ENCODE results near the gene SAPCD2.
"Not testable (repeated sequence)": the region's sequence is repeated elsewhere in the genome, so short reads cannot be mapped to it uniquely, and the experiment has no call there.

The SAPCD2 gene

DNA sequence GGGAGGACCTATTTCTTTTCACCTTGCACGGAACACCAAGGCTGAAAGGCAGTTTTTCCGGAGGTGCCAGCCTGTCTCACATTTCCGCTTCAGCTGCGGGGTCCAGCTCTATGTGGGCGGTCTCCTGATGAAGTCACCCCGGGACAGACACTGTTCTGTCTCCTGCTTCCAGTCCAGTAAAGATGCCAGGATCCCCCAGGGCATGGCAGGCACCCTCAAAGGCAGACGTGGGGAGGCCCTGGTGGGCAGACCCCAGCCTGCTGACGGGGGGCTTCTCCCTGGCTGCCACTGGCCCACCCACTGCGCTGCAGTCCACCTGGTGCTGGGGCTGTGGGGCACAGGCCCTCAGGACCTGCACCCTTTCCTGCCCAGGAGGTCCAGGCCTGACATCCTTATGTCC is 7.6 kb downstream of the SAPCD2 start:
- DNase-seq = not testable (repeated sequence)

DNA sequence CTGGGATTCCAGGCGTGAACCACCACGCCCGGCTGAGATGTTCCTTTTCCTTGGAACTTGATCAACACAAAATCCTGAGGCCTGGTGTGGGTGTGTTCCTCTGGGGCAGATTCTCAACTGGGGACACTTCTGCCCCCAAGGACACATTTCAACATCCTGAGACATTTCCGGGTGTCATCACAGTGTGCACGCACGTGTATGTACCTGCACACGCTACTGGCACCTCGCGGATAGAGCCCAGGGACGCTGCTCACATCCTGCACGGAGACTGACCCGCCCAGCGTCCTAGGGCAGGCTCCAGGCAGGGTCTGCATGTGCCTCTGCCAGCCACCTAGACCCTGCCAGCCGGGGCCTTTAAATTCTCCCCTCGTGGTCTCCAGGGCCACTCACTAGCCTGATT is 8.0 kb downstream of the SAPCD2 start:
- DNase-seq = no peak

DNA sequence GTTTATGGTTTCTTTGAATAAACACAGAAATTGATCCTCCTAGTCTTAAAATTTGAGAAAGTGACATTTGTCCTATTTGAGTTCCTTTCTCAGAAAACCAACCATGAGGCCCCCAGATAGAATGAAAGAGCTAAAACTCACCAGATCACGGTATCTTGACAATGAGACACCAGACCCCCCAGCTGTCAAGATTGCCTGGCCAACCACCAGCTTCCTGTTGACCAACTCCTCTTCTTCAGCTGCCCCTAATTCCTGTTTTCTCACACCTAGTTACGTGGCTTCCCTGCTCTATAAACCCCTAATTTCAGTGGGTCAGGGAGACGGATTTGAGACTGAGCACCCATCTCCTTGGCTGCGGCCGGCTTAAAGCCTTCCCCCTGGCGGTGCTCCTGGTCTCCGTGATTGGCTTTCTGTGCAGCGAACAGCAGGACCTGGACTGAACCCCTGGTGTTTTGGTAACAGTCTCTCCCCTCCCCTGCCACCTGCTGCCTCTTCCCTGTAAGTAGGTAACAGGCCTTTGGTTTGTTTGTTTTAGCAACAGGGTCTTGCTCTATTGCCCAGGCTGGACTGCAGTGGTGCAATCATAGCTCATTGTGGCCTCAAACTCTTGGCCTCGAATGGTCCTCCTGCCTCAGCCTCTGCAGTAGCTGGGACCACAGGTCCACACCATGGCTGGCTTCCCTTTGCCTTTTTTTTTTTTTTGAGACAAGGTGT is 11.7 kb downstream of the SAPCD2 start:
- DNase-seq = no peak

DNA sequence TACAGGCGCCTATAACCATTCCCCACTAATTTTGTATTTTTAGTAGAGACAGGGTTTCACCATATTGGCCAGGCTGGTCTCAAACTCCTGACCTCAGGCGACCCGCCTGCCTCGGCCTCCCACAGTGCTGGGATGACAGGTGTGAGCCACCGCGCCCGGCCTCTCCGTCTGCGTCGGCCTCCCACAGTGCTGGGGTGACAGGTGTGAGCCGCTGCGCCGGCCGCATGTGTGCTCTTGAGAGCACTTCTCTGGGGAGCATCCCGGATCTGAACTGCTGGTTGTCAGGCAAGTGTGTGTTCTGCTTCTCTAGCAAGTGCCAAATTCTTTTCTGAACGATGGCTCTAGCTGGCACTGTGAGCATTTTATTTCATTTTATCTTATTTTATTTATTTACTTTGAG is 12.8 kb downstream of the SAPCD2 start:
- DNase-seq = no peak

DNA sequence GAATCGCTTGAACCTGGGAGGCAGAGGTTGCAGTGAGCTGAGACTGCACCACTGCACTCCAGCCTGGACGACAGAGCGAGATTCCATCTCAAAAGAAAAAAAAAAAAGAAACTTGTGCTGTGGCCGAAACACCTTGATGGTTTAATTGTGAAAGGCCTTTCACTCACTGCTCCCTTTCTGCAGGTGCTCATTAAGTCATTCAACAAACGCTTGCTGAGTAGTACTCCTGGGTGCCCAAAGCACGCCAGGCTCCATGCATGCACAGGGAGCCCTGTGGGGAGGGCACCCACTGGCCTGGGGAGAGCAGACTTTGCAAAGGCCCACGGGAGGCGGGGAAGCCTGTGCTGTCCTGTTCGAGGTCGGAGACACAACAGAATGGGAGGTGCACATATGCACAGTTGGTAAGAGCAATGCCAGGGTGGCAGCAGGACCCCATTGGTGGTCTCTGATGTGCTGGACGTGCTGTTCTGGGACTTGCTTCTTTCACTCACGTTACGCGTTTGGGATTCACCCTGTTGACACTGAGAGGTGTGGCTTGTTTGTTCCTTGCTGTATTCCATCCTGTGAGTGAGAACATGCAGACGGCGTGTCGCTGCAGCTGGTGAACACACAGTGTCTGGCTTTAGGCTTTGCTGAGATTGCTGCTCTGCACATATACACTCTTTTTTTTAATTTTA is 13.5 kb downstream of the SAPCD2 start:
- no peak for DNase-seq

DNA sequence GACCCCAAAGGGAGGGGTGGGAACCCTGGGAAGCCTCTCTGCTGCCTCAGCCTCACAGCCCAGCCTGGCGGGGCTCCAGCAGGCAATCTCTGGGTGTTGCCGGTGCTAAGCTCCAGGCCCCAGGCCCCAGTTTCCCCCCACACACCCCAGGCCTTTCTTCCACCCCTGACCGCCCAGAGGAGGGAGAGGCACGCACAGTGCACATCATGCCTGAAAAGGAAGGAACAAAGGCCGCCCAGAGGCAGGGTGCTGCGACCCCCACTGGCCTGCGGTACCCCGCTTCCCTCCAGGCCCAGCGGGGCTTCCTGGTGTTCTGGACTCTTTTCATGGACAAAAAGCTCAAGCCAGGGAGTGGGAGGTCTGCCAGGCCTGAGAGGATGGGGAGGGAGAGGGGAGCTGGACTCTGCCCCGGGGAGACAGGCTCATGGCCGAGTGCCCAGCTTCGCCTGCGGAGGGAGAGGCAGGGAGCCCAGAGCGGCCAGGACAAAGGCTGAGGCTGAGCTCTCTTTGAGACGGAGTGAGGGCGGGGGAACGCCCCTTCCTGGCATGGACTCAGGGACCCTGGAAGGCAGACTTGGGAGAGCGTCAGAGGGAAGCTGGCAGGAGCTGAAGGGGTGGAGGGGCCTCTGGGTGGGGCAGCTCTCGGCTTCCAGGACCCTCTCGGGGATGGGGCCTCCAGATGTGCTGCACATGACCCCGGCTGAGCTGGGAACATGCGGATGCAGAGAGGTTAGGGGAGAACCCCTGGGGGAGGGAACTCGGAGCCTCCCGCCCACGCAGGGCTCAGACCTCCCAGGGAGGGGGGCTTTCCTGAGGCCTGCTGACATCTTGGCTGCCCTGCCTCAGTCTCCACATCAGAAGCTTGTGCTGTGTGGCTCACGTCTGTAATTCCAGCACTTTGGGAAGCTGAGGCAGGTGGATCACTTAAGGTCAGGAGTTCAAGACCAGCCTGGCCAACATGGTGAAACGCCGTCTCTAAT is 14.7 kb downstream of the SAPCD2 start:
- DNase-seq = no peak

DNA sequence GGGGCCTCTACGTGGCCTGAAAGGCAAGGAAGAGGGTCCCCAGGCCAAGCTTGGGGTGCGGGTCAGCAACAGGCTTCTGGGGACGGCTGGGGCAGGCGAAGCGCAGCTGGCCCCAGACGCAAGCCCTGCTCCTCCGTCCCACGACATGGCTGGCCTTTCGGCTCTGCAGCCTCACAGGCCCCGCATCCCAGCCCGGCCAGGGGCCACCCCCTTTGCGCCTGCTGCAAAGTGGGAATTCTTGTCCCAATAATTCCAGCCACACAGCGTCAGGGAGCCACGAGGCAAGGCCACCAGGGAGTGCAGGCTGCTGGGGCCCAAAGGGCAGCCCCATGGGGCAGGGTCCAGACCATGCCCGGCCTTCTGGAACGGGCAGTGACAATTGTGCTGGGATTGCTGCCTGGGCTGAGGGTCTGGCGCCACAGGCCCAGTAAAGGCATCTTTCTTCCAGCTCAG is 15.4 kb downstream of the SAPCD2 start:
- no peak for DNase-seq

DNA sequence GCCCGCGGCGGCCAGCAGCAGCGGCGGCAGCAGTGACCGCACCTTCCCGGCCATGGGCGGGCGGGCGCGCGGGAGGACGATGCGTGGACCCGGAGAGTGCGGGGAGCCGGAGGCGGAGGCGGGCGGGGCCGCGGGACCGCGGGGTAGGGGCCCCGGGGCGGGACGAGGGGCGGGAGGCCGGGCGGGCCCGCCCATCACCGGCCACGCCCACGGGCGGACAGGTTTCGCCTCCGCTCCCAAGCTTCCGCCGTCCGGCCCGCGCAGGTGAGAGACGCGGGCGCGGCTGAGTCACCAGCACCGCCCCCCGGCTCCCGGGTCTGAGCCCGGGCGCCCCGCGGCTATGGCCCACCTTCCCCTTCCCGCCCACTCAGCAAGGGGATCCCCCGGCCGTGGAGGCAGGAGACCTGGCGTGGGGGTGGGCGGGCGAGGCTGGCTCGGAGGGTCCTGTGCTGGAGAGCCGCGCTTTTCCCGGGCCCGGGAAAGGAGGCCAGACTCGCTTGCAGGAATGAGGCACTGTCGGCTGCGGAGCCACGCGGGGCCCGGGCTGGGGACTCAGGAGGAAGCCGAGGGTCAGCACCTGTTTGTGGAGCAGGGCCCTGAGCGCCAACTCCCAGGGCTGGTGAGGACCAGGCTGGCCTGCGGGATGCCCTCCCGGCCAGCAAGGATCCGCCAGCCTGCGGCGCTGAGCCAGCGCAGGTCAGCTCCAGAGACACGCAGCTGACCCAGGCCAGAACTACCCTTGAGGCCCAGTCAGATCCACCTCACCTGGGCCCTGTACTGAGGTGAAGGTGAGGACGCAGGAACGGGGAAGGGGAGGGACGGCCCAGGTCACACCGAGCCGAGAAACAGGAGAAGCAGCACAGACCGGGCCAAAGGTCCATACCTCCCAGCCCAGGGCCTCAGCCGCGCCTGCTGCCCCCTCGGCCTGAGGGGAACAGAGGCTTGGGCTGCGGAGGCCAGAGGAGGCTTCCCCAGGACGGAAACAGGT is 16.1 kb downstream of the SAPCD2 start, which contains the start of gene ENTPD2:
Gene ENTPD2 (minus strand): TSS at position 118 of the 988 bp plus-strand sequence. CDS start 64 bp downstream, at position 54.
- DNase-seq = no peak

DNA sequence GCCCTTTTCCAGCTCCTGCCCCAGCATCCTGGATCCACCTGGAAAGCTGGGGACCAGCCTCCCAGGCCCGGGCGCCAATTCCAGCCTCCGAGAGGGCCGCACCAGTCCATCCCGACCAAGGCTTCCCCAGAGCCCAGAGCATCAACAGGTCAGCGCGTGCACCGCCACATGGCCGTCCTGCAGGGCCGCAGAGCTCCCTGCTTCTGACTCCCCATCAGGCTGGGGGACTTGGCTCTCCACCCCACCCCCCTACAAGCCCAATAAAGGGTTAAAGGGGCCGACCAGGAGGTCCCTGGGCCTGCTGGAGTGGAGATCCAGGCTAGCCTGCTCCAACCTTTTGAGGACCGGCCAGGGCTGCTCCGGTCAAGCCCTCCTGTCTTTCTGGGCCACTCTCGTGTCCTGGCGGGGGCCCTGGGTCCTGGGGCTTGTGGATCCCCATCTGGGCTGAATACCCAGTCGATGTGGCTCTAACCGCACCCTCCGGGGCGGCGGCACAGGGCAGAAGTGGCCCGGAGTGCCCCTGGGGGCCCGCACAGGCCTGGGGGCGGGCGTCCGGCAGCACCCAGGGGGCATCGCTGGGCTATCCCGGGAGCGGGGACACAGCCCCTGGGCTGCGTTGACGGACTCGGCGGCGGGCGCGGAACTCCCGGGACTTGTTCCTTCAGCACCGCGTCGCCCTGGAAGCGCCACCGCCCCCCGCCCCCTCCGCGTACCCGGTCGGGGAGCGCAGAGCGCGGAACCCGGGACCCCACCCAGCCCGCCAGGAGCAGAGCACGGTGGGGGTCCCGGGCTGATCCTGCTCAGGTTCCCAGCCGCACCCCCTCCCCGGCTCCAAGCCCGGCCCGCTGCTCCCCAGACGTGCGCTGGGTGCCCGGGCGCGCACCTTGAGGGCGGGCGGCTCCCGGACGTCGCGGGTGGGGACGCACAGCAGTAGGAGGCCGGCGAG is 17.1 kb downstream of the SAPCD2 start:
- DNase-seq = no peak

DNA sequence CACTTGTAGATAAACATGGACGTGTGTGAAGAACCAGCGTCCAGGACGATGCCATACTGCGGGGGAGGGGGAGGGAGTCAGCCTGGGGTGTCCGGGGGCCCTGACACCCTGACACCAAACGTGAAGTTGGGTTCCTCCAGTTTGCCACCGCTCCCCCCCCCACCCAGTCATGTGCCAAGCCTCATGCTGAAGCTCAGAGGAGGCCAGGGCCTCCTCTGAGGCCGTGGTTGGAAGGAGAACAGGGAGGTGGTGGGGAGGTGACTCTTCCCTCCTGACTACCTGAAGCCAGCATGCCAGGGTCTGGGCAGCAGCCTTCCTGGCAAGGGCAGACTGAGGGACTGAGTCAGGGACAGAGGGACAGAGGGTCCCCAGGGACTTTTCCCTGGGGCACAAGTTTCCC is 18.1 kb downstream of the SAPCD2 start:
- DNase-seq = no peak

DNA sequence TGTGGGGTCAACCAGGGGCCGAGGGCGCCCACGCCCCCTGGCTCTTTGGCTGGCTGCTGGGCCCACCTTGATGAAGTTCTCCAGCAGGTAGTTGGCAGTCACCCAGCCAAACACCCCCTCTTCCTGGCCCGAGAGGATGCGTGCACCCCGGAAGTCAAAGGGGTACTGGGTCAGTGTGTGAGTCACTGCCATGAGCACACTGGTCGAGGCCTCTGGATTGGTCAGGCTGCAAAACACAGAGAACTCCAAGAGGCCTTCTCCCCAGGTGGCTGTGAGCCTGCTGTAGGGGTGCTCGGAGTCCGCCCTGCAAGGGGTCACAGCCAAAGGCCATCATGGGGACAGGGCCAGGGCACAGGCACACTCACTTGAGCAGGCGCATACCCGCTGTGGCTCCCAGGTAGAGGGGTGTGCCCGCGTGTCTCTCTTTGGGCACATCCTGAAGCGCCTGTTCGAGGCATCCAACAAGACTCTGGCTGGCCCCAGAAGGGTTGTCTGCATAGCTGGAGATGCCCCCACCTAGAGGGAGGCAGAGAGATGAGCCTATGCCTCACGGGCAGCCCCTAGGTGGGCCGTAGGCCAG is 19.1 kb downstream of the SAPCD2 start:
- DNase-seq = no peak

DNA sequence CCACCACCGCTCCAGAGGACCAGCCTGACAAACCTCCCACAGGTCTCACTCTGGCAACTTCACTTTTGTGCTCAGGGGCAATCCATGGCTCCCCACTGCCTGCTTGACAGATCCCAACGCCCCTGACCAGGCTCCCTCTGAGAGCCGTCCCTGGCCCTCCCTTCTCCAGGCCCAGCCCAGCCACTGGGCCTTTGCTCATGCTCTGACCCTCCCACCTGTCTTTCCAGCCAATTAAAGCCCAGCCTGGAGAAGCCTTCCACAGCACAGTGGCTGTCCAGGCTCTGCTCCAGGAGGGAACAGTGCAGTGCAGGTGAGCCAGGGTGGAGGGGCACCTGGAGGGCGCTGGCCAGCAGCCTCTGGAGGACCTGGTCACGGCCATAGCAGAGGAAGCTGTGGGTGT is 19.8 kb downstream of the SAPCD2 start:
- DNase-seq = no peak

DNA sequence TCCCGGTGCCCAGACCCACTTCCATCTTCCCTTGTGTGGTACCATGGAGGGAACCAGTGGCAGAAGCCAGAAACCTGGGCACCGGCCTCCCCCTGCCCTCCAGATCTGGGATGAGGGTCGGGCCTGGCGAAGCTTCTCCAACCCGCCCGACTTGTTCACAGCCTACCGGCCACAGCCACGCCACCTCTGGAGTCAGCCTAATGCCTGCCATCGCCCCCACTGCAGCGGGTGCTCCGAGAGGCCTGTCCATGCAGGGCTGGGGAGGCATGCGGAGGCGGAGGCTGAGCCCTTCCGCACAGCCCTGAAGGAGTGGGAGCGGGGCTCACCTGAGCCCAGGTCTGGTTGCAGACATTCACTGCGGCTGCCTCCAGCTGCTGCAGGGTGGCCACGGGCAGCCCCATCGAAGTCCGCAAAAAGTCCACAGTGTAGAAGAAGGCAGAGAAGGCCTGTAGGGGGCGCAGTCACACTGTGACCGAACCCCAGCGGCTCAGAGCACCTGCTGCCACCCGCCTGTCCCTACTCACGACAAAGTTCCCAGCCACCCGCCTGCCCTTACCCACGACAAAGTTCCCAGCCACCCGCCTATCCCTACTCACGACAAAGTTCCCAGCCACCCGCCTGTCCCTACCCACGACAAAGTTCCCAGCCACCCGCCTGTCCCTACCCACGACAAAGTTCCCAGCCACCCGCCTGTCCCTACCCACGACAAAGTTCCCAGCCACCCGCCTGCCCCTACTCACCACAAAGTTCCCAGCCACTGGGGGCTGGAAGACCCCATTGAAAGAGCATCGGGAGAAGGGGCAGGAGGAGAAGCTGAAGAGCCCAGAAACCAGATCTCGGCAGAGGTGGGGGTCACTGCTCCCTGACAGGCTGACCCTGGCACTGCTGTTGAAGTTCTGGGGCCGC is 20.6 kb downstream of the SAPCD2 start:
- peak; percentile 53 for DNase-seq

DNA sequence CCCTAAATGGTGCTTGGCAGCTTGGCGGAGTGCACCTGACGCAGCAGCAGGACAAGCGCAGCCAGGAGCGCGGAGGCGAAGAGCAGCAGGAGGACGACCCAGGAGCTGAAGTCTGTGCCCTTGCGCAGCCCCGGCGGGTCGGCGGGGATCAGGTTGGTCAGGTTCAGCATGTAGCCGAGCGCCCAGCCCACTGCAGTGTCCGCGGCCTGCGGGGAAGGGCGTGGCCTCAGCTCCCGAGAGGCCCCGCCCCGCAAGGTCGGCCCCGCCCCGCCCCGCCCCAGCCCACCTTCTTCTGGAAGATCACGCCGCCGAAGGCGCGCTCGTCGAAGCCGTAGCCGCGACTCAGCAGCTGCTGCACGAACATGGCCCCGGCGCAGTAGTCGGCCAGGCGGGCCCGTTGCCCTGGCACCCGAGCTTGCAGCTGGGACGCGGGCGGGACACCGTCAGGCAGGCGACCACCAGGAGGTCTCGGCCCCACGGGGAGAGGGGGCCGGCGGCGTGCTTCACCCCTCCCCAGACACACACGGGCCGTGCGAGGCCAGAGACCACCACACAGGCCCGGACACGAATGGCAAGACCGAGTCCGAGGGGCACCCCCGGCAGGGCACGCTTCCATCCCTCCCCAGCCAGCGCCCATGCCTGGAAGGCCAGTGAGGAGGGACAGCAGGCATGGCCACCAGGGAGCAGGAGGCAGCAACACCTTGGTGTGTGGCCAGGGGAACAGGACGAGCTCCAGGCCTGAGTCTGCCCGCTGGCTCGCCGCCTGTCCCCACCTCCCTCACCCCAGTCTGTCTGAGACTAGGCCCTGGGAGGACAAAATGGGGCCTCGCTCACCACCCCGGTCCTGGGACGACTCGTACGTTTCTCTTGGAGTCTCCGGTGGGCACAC is 21.5 kb downstream of the SAPCD2 start:
- no peak for DNase-seq

DNA sequence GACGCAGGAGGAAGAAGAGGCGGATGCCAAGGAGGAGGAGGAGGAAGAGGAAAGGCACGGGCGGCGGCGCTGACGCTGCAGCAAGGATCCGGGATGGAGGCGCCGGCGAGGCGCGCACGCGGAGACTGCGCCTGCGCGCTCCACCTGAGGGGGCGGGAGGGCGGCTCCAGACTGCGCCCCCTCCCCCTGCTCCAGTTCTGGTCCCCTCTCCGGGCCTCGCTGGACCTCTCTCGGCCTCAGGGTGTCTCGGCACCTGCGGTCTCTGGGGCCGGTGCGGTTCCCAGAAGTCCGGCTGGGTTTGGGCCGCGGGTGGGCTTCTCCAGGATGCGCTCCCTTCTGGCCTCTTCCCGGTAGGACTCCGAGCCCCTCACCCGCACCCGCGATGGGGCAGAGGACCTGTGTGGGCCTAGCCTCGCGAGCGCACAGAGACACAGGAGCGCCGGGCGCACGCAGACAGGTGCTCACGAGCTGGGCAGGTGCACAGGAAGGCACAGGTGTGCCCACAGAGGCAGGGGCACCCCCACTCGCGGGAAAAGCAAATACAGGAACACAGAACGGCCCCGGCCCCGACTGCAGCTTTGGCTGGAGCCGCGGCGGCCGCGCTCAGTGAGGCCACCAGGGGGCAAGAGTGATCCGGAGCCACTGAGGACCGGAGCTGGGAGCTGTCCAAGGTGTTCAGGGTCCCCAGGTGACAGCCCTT is 24.1 kb downstream of the SAPCD2 start, which contains the start of gene NPDC1:
Gene NPDC1 (minus strand): TSS at position 90 of the 700 bp plus-strand sequence. CDS start 188 bp downstream, outside the sequence.
- peak; percentile 78 for DNase-seq

DNA sequence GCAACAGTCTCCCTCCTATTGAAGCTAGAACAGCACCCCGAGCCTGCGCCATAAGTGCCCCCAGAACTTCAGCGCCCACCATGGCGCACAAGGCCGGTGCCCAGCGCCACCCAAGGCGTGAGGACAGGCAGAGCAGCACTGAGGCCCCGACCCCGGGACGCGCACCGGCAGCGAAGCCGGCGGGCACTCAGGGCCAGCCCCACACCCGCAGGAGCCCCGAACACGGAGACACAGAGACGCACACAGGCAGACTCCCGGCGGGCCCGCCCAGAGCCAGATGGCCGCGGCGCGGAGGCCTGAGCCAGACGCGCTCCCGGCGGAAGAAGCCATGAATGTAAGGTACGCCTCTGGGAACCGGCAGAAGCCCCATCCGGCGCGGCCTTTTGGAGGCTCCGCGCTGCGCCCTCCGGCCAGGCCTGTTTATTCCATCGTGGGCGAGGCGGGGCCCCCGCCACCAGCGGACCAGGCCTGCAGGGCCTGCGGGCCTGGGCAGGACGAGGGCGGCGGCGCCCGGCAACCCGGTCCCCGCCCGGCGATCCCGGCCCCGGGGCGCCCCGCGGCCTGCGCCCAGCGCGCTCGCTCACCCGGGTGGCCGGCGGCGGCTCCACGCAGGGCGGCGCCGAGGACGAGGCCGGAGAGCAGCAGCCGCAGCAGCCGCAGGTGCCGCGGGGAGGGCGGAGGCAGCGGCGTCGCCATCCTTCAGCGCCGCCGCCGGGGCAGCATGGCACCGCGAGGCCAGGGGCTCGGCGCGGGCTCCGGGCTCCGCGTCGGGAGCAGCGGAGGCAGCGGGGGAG is 24.9 kb downstream of the SAPCD2 start:
- DNase-seq = no peak

All from suppressor macrophage treated with lipopolysaccharide for 4 hours (primary cell).